KMS-11 (cell line): ENCODE measurements around the gene LCP1.

Experiments
- H2AFZ ChIP-seq: fragments of 200-600 bp; sonication (generic); 2 replicates; pipeline ENCODE4 v1.6.1; 2016; ENCODE audit warnings: antibody characterized with exemption, mixed run types, low read depth
- H3K27ac ChIP-seq: fragments of 200-600 bp; sonication (generic); 2 replicates; pipeline ENCODE4 v1.6.1; 2016; ENCODE audit warnings: mild to moderate bottlenecking, mixed run types
- H3K27me3 ChIP-seq: fragments of 200-600 bp; sonication (generic); 2 replicates; pipeline ENCODE4 v1.6.1; 2017; ENCODE audit warnings: mild to moderate bottlenecking, low read depth, mixed run types, moderate library complexity; ENCODE audit not compliant: insufficient read depth
- H3K36me3 ChIP-seq: fragments of 200-600 bp; sonication (generic); 2 replicates; pipeline ENCODE4 v1.6.1; 2017; ENCODE audit warnings: mild to moderate bottlenecking, mixed run types; ENCODE audit not compliant: insufficient read depth
- H3K4me1 ChIP-seq: fragments of 200-600 bp; sonication (generic); 2 replicates; pipeline ENCODE4 v1.6.1; 2016; ENCODE audit warnings: mild to moderate bottlenecking, low read depth, mixed run types; ENCODE audit not compliant: poor library complexity, severe bottlenecking
- H3K4me2 ChIP-seq: fragments of 200-600 bp; sonication (generic); 2 replicates; pipeline ENCODE4 v1.7.0; 2016; ENCODE audit warnings: mild to moderate bottlenecking, mixed run types
- H3K4me3 ChIP-seq: fragments of 200-600 bp; sonication (generic); IDR thresholded peaks from 2 replicates; pipeline ENCODE4 v1.6.1; 2017; ENCODE audit warnings: low read depth, low read length, mixed read lengths; ENCODE audit not compliant: insufficient read depth
- H3K79me2 ChIP-seq: fragments of 200-600 bp; sonication (generic); 2 replicates; pipeline ENCODE4 v1.6.1; 2016; ENCODE audit warnings: low read depth, mixed run types; ENCODE audit not compliant: insufficient read depth
- H3K9ac ChIP-seq: fragments of 200-600 bp; sonication (generic); 2 replicates; pipeline ENCODE4 v1.6.1; 2016; ENCODE audit warnings: mild to moderate bottlenecking, mixed run types
- H4K20me1 ChIP-seq: fragments of 200-600 bp; sonication (generic); 2 replicates; pipeline ENCODE4 v1.6.1; 2016; ENCODE audit warnings: mild to moderate bottlenecking, mixed run types; ENCODE audit not compliant: insufficient read depth
- TF ChIP-seq, protein P1 (sequence below): fragments of 200-600 bp; sonication (generic); conservative IDR thresholded peaks from 2 replicates; pipeline ENCODE4 v1.6.1; 2017; ENCODE audit warnings: low read depth, mild to moderate bottlenecking, antibody characterized with exemption, low read length, moderate library complexity, mixed read lengths

LCP1 gene

DNA sequence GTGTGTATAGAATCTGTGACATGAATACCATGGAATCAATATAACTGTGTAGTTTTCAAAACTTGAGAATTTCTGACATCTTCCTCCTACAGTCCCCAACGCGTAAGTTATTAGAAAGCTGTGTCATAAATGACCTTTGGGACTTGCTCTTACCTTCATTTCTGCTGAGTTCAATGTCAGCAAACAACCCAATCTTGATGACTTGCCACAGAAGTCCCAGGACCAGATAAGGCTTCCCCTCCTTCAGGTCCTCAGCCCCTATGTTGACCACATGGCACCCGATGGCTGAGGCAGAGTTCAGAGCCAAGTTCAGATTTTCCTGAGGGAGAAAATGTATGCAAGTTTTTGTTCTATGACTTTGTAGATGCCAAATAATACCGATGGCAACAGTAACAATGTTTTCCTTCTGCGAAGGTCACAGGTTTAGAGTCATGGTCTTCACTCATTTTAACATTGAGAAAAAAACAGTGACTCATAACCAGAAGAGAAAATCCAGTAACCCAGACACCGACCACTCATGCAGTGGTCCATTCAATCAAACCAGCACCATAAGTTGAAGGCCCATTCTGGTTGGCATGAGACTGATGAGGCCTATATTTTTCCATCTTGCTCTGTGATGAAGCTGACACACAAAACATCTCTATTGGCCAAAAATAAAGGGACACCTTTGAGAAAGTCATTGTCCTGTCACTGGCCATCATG, 29.2 kb downstream of the LCP1 start:
- no peaks in the 10 kb centered on the region for H3K36me3 ChIP-seq
- no peak overlapping the region for H3K4me2 ChIP-seq
- H3K4me1 ChIP-seq, result peaks cover 16% of the 10 kb centered on the region
- H2AFZ ChIP-seq, result no peak overlapping the region
- no peaks in the 10 kb centered on the region for H4K20me1 ChIP-seq
- no peak overlapping the region for H3K27ac ChIP-seq
- no peaks in the 10 kb centered on the region for H3K79me2 ChIP-seq
- no peak overlapping the region for H3K4me3 ChIP-seq
- H3K27me3 ChIP-seq, result no peaks in the 10 kb centered on the region
- TF ChIP-seq, protein P1, sequence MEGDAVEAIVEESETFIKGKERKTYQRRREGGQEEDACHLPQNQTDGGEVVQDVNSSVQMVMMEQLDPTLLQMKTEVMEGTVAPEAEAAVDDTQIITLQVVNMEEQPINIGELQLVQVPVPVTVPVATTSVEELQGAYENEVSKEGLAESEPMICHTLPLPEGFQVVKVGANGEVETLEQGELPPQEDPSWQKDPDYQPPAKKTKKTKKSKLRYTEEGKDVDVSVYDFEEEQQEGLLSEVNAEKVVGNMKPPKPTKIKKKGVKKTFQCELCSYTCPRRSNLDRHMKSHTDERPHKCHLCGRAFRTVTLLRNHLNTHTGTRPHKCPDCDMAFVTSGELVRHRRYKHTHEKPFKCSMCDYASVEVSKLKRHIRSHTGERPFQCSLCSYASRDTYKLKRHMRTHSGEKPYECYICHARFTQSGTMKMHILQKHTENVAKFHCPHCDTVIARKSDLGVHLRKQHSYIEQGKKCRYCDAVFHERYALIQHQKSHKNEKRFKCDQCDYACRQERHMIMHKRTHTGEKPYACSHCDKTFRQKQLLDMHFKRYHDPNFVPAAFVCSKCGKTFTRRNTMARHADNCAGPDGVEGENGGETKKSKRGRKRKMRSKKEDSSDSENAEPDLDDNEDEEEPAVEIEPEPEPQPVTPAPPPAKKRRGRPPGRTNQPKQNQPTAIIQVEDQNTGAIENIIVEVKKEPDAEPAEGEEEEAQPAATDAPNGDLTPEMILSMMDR, result no peak
- no peak overlapping the region for H3K9ac ChIP-seq

- H3K36me3 ChIP-seq, result no peaks in the 10 kb centered on the region
- peaks cover 16% of the 10 kb centered on the region for H3K4me1 ChIP-seq
- no peak overlapping the region for H3K9ac ChIP-seq
- no peak overlapping the region for H3K4me2 ChIP-seq
- H3K4me3 ChIP-seq, result no peak overlapping the region
- no peak overlapping the region for H2AFZ ChIP-seq
- TF ChIP-seq, protein P1, result no peak
- H3K27me3 ChIP-seq, result no peaks in the 10 kb centered on the region
- no peak overlapping the region for H3K27ac ChIP-seq
- H4K20me1 ChIP-seq, result no peaks in the 10 kb centered on the region
- H3K79me2 ChIP-seq, result no peaks in the 10 kb centered on the region
Measured at GRCh38 chr13:46150134-46150693, 31.8 kb downstream of the LCP1 start.

DNA sequence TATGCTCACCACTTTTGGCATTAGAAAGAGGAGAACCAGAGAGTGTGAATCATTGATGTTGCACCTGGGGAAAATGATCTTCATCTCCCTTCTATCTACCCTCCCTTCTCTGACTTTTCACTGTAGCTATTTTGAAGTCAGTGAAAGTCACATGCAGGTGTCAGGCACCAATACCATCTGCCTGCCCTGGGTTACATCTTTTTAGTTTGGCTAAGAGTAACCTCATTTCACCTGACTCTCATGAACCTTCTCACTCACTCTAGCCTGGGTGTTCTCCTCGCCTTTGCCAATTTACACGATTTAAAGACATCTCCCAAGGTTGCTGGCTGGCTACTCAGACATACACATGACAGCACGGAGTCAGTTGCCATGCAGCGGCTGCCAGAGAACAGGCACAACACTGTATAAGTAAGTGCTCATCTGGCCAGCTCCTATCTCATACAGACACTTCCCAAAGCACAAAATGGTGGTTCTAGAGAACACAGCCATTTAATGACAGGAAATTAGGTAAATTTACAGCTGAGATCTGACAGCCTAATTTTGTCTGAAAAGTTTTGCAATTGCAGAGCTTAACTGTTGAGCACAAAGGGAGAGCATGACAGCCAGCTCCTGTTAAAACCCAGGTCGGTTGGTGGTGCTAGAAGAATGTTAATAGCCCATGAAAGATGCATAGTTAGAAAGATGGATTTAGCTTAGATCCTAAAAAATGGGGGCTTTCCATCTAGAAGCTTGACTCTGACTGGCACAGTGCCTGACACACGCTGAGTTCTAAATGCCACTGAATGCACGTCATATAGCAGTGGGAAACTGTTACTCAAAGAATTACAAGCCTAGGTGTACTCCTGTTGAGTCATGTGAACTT, 32.5 kb downstream of the LCP1 start:
- H3K4me3 ChIP-seq, result no peak overlapping the region
- H3K27me3 ChIP-seq, result no peaks in the 10 kb centered on the region
- H3K36me3 ChIP-seq, result no peaks in the 10 kb centered on the region
- TF ChIP-seq, protein P1, result no peak
- peak overlapping the region; percentile 31; the same call in 1 of the 2 replicates for H3K4me2 ChIP-seq
- H2AFZ ChIP-seq, result no peak overlapping the region
- H3K79me2 ChIP-seq, result no peaks in the 10 kb centered on the region
- H3K27ac ChIP-seq, result peak overlapping the region; percentile 21; the same call in 1 of the 2 replicates
- peaks cover 16% of the 10 kb centered on the region for H3K4me1 ChIP-seq
- H4K20me1 ChIP-seq, result no peaks in the 10 kb centered on the region
- H3K9ac ChIP-seq, result no peak overlapping the region

- Histone ChIP-seq H3K9ac (no peak overlapping the region), H3K4me2 (no peak overlapping the region), H3K79me2 (no peaks in the 10 kb centered on the region), H3K27me3 (no peaks in the 10 kb centered on the region), H4K20me1 (no peaks in the 10 kb centered on the region), H2AFZ (no peak overlapping the region), H3K36me3 (no peaks in the 10 kb centered on the region), H3K27ac (no peak overlapping the region), H3K4me3 (no peak overlapping the region), H3K4me1 (peaks cover 16% of the 10 kb centered on the region)
- TF ChIP-seq, protein P1, result no peak
Measured at GRCh38 chr13:46146898-46147297, 35.1 kb downstream of the LCP1 start.
